Vagina (tissue), 2 donors: ENCODE measurements around the gene TRMT44. TPM values are rescaled to one million over a fixed set of nuclear protein-coding genes. Genes with fewer than 3 reads are reported as not detected.

Experiments used
- DNase-seq, 2 donors: peaks; one replicate each; pipeline ENCODE4 v3.0.0-alpha.2; 2017; ENCODE audit errors: extremely low spot score in 2 of 2
- H3K27ac ChIP-seq: fragments of 200-600 bp; sonication (generic); one replicate; pipeline ENCODE4 v1.5.1; 2019
- H3K27me3 ChIP-seq: fragments of 200-600 bp; sonication (generic); one replicate; pipeline ENCODE4 v1.5.1; 2019
- H3K36me3 ChIP-seq, 2 donors: fragments of 200-600 bp; sonication (generic); one replicate each; pipeline ENCODE4 v1.5.1; 2017 to 2019
- H3K4me1 ChIP-seq: fragments of 200-600 bp; sonication (generic); one replicate; pipeline ENCODE4 v1.5.1; 2019
- H3K4me3 ChIP-seq, 2 donors: fragments of 200-600 bp; sonication (generic); 1 replicate in 1 of 2; 2 replicates in 1 of 2; pipeline ENCODE4 v1.5.1; 2016 to 2019
- H3K9me3 ChIP-seq: fragments of 200-600 bp; sonication (generic); one replicate; pipeline ENCODE4 v1.5.1; 2019
- POLR2A ChIP-seq, 2 donors: fragments of 450-650 bp; IDR thresholded peaks; one replicate each; pipeline ENCODE4 v1.6.1; 2017; ENCODE audit warnings: antibody characterized with exemption in 2 of 2, mild to moderate bottlenecking in 2 of 2, moderate library complexity in 2 of 2
- POLR2AphosphoS5 ChIP-seq, 2 donors: sonication (generic); formaldehyde crosslinking; IDR thresholded peaks; one replicate each; pipeline ENCODE4 v1.9.0; 2017; ENCODE audit warnings: antibody characterized with exemption in 2 of 2, mild to moderate bottlenecking in 2 of 2, low read depth in 1 of 2; ENCODE audit not compliant: insufficient read depth in 1 of 2
- intact Hi-C: fragments of 100-400 bp; cut with DNase I; formaldehyde crosslinking; loops from one replicate; pipeline ENCODE4 v1.15.1; 2023
- total RNA-seq: library from RNA; depleted of rRNA; stranded (reverse); fragments of >200 nt; gene quantifications from one replicate; pipeline ENCODE4 v1.2.3, GENCODE V29; 2016
- TF ChIP-seq, protein P1 (sequence below), 3 experiments: fragments of 450-650 bp in 2 of 3; fragments of 200-600 bp in 1 of 3; sonication (generic) in 1 of 3; IDR thresholded peaks; one replicate each; pipeline ENCODE4 v1.5.1; 2017 to 2019; ENCODE audit warnings: antibody characterized with exemption in 3 of 3, mild to moderate bottlenecking in 2 of 3, moderate library complexity in 2 of 3

The TRMT44 gene
- total RNA-seq, 1 donor from 2014 or later = 19.2 TPM

DNA sequence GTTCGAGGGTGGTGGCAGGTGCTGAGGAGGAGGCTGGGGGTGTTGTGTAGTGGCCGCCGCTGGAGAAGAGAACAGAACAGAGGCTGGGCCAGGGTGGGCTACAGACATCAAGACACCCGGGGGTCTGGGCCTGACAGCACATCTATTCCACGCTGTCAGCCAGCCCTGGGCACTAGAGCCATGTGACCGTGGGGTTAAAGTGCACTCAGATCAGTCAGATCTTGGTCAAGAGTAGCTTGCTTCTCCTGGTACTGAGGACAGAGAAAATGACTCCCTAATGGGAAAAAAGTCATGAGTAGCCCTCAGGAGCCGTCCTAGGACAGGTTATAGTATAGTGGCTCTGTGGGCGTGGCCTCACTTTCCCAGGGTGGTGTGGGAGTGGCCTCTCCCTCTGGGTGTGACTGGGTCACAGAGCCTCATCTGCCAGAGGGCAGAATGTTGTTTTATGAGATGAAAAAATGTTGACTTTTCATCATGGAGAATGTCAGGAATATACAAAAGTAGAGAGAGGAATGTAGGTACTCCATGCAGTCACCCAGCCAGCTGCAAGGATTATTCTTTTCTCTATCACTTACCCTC lies 19.4 kb downstream of the TRMT44 start:
- Histone ChIP-seq H3K27me3 (no peaks in the 10 kb centered on the region), H3K36me3 (peaks cover 0 to 20% of the 10 kb centered on the region in 2 donors)
- intact Hi-C loops = no loop called here

DNA sequence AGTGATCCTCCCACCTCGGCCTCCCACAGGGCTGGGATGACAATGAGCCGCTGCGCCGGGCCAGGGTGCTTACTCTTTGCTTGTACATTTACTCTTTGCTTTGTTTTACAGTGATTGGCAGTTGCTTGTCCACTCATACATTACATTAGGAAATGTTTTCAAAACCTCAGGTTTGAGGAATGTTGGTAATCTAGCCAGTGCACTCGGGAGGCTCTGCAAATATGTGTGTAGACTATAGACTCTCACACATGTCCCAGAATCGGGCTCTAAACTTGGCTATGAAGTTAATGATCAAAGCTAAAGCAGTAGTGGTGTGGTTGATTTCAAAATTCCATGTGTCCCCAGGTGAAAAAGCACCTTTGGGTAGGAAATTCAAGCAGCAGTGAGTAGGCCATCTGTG lies 20.5 kb downstream of the TRMT44 start:
- Histone ChIP-seq H3K27ac (no peak overlapping the region), H3K36me3 (peaks cover 0 to 18% of the 10 kb centered on the region in 2 donors), H3K27me3 (no peaks in the 10 kb centered on the region), H3K4me1 (no peaks in the 10 kb centered on the region), H3K4me3 (no peak overlapping the region), H3K9me3 (no peaks in the 10 kb centered on the region)
- intact Hi-C loops = no loop called here
- no peak for DNase-seq
- TF ChIP-seq POLR2A (IDR thresholded peaks at IDR 0.05) (no peak), POLR2AphosphoS5 (IDR thresholded peaks at IDR 0.05; ENCODE audit: insufficient read depth in 1 of 2, low read depth in 1 of 2) (no peak)
- TF ChIP-seq, protein P1, sequence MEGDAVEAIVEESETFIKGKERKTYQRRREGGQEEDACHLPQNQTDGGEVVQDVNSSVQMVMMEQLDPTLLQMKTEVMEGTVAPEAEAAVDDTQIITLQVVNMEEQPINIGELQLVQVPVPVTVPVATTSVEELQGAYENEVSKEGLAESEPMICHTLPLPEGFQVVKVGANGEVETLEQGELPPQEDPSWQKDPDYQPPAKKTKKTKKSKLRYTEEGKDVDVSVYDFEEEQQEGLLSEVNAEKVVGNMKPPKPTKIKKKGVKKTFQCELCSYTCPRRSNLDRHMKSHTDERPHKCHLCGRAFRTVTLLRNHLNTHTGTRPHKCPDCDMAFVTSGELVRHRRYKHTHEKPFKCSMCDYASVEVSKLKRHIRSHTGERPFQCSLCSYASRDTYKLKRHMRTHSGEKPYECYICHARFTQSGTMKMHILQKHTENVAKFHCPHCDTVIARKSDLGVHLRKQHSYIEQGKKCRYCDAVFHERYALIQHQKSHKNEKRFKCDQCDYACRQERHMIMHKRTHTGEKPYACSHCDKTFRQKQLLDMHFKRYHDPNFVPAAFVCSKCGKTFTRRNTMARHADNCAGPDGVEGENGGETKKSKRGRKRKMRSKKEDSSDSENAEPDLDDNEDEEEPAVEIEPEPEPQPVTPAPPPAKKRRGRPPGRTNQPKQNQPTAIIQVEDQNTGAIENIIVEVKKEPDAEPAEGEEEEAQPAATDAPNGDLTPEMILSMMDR (IDR thresholded peaks at IDR 0.05) = no peak

More for the DNA sequence above, 19.4 kb downstream of the TRMT44 start:
- no peak overlapping the region for H3K27ac ChIP-seq
- no peak for DNase-seq
- no peaks in the 10 kb centered on the region for H3K9me3 ChIP-seq
- TF ChIP-seq POLR2AphosphoS5 (IDR thresholded peaks at IDR 0.05; ENCODE audit: insufficient read depth in 1 of 2, low read depth in 1 of 2) = no peak
- no peak for TF ChIP-seq POLR2A (IDR thresholded peaks at IDR 0.05)
- TF ChIP-seq, protein P1 (IDR thresholded peaks at IDR 0.05) = no peak
- no peaks in the 10 kb centered on the region for H3K4me1 ChIP-seq
- no peak overlapping the region for H3K4me3 ChIP-seq

DNA sequence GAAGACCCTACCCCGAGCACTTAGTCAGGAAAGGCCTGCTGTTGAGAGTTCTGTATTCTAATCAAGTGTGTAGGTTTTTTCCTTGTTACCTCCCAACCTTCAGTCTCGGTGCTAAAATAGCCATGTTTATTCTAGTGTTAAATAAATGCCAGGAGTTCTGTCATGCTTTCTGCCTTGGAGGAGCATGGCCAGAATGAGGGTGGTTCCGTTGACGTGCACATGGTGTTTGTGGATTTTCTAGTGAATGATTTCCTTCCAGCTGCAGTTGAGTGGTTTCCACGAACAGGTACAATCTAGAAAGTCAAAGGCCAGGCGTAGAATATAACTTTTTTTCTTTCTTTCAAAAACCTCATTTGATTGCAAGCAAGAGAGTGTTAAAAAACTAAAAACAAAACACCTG lies 21.0 kb downstream of the TRMT44 start:
- no peak overlapping the region for H3K27ac ChIP-seq
- intact Hi-C loops = no loop called here
- peaks cover 0 to 20% of the 10 kb centered on the region in 2 donors for H3K36me3 ChIP-seq
- H3K9me3 ChIP-seq = no peaks in the 10 kb centered on the region
- no peak overlapping the region for H3K4me3 ChIP-seq
- no peaks in the 10 kb centered on the region for H3K27me3 ChIP-seq
- no peak for TF ChIP-seq POLR2A (IDR thresholded peaks at IDR 0.05)
- TF ChIP-seq POLR2AphosphoS5 (IDR thresholded peaks at IDR 0.05; ENCODE audit: insufficient read depth in 1 of 2, low read depth in 1 of 2) = no peak
- TF ChIP-seq, protein P1 (IDR thresholded peaks at IDR 0.05) = no peak
- DNase-seq = no peak
- H3K4me1 ChIP-seq = no peaks in the 10 kb centered on the region

DNA sequence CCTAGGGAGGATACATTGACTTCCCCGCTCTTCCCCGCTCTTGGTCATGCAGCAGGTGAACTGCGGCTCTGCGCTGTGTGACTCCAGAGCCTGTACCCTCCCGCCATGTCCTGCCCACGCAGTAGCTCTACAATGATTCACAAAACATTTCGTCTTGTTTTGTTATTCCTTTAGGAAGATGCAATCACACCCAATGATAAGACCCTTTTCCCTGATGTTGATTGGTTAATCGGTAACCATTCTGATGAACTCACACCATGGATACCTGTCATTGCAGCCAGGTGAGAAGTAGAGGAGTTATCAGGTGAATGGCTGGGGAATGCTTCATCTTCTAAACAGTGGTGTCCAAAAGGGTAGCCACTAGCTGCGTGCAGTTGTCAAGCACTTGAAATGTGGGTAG lies 23.2 kb downstream of the TRMT44 start:
- Histone ChIP-seq H3K27me3 (no peaks in the 10 kb centered on the region), H3K4me1 (no peaks in the 10 kb centered on the region), H3K4me3 (no peak overlapping the region), H3K36me3 (peaks cover 0 to 38% of the 10 kb centered on the region in 2 donors), H3K9me3 (no peaks in the 10 kb centered on the region), H3K27ac (no peak overlapping the region)
- DNase-seq = no peak
- intact Hi-C loops = no loop called here
- TF ChIP-seq POLR2A (IDR thresholded peaks at IDR 0.05) = no peak
- TF ChIP-seq, protein P1 (IDR thresholded peaks at IDR 0.05) = no peak

DNA sequence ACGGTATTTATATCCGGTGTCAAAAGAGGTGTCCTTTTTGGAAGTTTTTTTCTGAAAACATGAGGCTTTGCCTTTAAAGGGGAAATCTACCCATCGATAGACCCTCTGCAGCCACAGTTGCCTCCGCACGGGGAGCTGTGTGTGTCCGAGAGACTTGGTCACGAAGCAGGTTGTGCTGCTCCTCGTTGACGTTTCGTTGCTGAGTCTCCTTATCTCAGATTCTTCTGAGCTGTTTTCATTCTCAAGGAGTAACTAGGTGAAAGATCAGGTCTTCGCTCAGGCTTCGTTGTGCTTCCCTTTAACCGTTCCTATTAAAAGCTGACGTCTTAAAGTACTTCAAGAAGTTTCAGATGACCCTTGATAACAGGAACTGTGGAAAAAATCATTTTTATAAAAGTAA lies 23.8 kb downstream of the TRMT44 start:
- TF ChIP-seq, protein P1 (IDR thresholded peaks at IDR 0.05) = no peak
- no peak overlapping the region for H3K4me3 ChIP-seq
- no peak for DNase-seq
- H3K27me3 ChIP-seq = no peaks in the 10 kb centered on the region
- H3K27ac ChIP-seq = no peak overlapping the region
- H3K36me3 ChIP-seq = peaks cover 0 to 38% of the 10 kb centered on the region in 2 donors
- intact Hi-C loops = no loop called here
- H3K9me3 ChIP-seq = no peaks in the 10 kb centered on the region
- H3K4me1 ChIP-seq = no peaks in the 10 kb centered on the region
